CD4-positive, alpha-beta memory T cell (primary cell): ENCODE data around the gene ARHGAP45. TPM values are rescaled to one million over a fixed set of nuclear protein-coding genes. Genes with fewer than 3 reads are reported as not detected.
"Not testable (repeated sequence)": the region's sequence is repeated elsewhere in the genome, so short reads cannot be mapped to it uniquely, and the experiment has no call there.

Experiments
- CTCF ChIA-PET: fragments of 350-600 bp; sonication (Branson Sonifier 250); formaldehyde crosslinking; loops from one replicate; lab custom pipeline; 2021; ENCODE audit warnings: inconsistent platforms; ENCODE audit not compliant: partially characterized antibody; lab: Charles Lee
- POLR2A ChIA-PET: fragments of 350-600 bp; sonication (Branson Sonifier 250); formaldehyde crosslinking; loops from one replicate; lab custom pipeline; 2021; ENCODE audit not compliant: partially characterized antibody; lab: Charles Lee
- DNase-seq, 5 donors: peaks; one replicate each; pipeline versions ENCODE4 v3.0.0 to v3.0.0-alpha.2; 2020 to 2022; ENCODE audit warnings: mixed read lengths in 1 of 5
- H3K27ac ChIP-seq: one replicate; pipeline ENCODE4 v1.7.0; 2013; ENCODE audit warnings: low read depth, low read length
- H3K27me3 ChIP-seq: 2 replicates; pipeline ENCODE4 v1.7.0; 2013; ENCODE audit warnings: mild to moderate bottlenecking, low read length, moderate library complexity; ENCODE audit not compliant: insufficient read depth
- H3K36me3 ChIP-seq: 2 replicates; pipeline ENCODE4 v1.7.0; 2013; ENCODE audit warnings: mild to moderate bottlenecking, low read length, moderate library complexity; ENCODE audit not compliant: insufficient read depth
- H3K4me1 ChIP-seq: 2 replicates; pipeline ENCODE4 v1.7.0; 2013; ENCODE audit warnings: mild to moderate bottlenecking, low read length, moderate library complexity; ENCODE audit not compliant: insufficient read depth
- H3K4me3 ChIP-seq, 2 donors: one replicate each; pipeline ENCODE4 v1.7.0; 2013; ENCODE audit warnings: low read length in 2 of 2, mild to moderate bottlenecking in 1 of 2
- H3K9me3 ChIP-seq, 2 donors: one replicate each; pipeline ENCODE4 v1.7.0; 2013; ENCODE audit warnings: low read length in 2 of 2, control low read depth in 1 of 2; ENCODE audit not compliant: control insufficient read depth in 1 of 2
- H3K27ac Mint-ChIP-seq, 7 donors: one replicate each; pipeline ENCODE4 v1.8.0; 2020 to 2021; ENCODE audit warnings: mixed read lengths in 7 of 7, mild to moderate bottlenecking in 6 of 7, inconsistent platforms in 3 of 7, moderate library complexity in 3 of 7
- H3K27me3 Mint-ChIP-seq, 2 donors: one replicate each; pipeline ENCODE4 v1.8.0; 2020 to 2021; ENCODE audit warnings: mixed read lengths in 2 of 2
- H3K36me3 Mint-ChIP-seq, 2 donors: one replicate each; pipeline ENCODE4 v1.8.0; 2020 to 2021; ENCODE audit warnings: mixed read lengths in 2 of 2, inconsistent platforms in 1 of 2, mild to moderate bottlenecking in 1 of 2
- H3K4me1 Mint-ChIP-seq, 4 donors: one replicate each; pipeline ENCODE4 v1.8.0; 2020 to 2021; ENCODE audit warnings: mixed read lengths in 4 of 4, mild to moderate bottlenecking in 1 of 4
- H3K4me3 Mint-ChIP-seq, 8 donors: one replicate each; pipeline ENCODE4 v1.8.0; 2020 to 2021; ENCODE audit warnings: mixed read lengths in 8 of 8, mild to moderate bottlenecking in 7 of 8, moderate library complexity in 6 of 8, inconsistent platforms in 3 of 8
- H3K9me3 Mint-ChIP-seq, 8 donors: one replicate each; pipeline ENCODE4 v1.8.0; 2020 to 2021; ENCODE audit warnings: mixed read lengths in 8 of 8, mild to moderate bottlenecking in 5 of 8, inconsistent platforms in 3 of 8, moderate library complexity in 1 of 8
- intact Hi-C: fragments of 100-400 bp; cut with micrococcal nuclease; formaldehyde crosslinking; loops from one replicate; pipeline ENCODE4 v1.15.1; 2023
- polyA plus RNA-seq, 2 donors: library from polyadenylated mRNA; unstranded; fragments of 300-500 nt; fragmentation: Illumina TruSeq; gene quantifications; one replicate each; pipeline ENCODE4 v1.2.3, GENCODE V29; 2021
- total RNA-seq, 2 experiments: library from RNA; stranded (reverse); gene quantifications; one replicate each; pipeline ENCODE4 v1.2.3, GENCODE V29; 2021

The ARHGAP45 gene
- total and polyA plus RNA-seq, 4 experiments from 2014 or later = 222 to 836 (median 667) TPM

DNA sequence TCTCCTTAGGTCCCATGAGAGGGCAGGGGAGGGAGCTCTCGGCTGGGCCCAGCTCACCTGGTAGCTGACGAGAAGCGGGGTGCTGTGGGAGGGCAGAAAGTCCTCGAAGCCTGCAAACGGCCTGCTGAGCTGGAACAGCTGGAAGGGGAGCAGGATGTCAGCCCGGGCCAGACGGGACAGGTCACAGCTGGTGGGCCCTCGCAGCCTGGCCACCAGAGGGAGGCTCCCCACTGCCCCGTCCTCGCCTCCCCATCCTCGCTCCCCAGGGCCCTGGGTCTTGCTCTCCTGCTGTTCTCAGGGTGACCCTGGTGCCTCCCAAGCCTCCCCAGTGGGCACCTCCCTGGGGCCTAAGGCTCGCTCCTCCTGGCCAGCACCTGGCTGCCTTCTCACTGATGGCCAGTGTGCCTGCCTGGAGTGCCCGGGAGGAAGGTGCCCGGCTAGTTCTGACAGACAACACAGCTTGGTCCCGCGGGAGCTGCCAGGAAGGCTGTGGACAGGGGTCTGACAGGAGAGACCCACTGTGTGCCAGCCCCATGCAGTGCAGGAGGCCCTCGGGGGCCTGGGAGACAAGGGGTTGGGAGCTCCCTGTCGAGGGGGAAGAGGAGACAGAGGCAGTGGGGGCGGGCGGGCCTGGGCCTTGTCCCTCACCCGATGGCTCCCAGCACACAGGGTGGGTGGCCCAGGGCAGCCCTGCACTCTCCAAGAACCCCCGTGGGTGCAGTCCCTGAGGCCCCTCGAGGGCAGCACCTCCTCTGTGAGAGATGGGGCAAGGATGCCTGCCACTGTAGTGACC is 57.1 kb downstream of the ARHGAP45 start:
- no peaks in the 10 kb centered on the region for H3K27me3 Mint-ChIP-seq
- no peak overlapping the region for H3K4me3 Mint-ChIP-seq
- no peak overlapping the region for H3K27ac Mint-ChIP-seq
- peaks cover 0 to 7% (median 0%) of the 10 kb centered on the region in 4 donors for H3K4me1 Mint-ChIP-seq
- Histone ChIP-seq H3K27ac (no peak overlapping the region), H3K9me3 (no peaks in the 10 kb centered on the region), H3K4me3 (no peak overlapping the region), H3K4me1 (peaks cover 13% of the 10 kb centered on the region), H3K27me3 (no peaks in the 10 kb centered on the region), H3K36me3 (peaks cover 64% of the 10 kb centered on the region)
- POLR2A ChIA-PET = interaction anchor here (0.9 to 1.1 kb wide), 4 partner anchors 11 to 45 kb away, joined by 3 to 4 read pairs (median 3); no protein-coding TSS in a partner anchor
- CTCF ChIA-PET = interaction anchor here (1.2 to 1.7 kb wide), 2 partner anchors 10 to 11 kb away, joined by 4 to 7 read pairs; no protein-coding TSS in a partner anchor
- no peak for DNase-seq
- H3K36me3 Mint-ChIP-seq = peaks cover 17 to 32% of the 10 kb centered on the region in 2 donors
- no peaks in the 10 kb centered on the region for H3K9me3 Mint-ChIP-seq
- intact Hi-C loops = no loop called here

DNA sequence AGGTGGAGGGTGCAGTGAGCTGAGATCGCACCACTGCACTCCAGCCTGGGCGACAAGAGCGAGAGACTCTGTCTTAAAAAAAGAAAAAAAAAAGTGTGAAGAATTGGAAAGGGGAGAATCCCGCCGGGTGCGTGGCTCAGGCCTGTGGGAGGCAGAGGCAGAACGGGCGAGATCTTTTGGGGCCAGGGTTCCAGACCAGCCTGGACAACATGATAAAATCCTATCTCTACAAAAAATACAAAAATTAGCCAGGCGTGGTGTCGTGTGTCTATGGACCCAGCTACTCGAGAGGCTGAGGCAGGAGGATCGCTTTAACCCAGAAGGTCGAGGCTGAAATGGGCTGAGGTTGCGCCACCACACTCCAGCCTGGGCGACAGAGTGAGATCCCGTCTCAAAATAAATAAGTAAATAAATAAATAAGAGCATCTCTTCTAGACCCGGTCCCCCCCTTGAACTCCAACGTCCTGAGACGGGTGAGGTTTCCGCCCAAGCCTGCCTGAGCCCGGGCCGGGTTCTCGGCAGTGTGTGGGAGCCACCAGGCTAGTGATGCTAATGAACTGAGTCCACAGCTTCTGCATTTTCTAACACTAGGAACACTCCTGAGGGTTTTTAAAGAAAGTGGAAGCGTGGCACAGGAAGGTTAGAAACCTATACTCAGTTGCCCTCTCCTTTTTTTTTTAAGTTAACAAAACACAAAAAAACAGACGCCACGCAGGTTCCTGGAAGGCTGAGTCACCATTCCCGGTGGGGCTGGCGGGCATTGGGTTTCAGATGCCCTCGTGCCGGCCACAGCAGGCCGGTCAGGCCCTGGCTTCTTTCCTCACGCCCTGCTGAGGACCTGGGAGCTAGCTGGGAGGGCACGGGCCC is 58.9 kb downstream of the ARHGAP45 start:
- Histone ChIP-seq H3K4me1 (peaks cover 31% of the 10 kb centered on the region), H3K27ac (no peak overlapping the region), H3K36me3 (peaks cover 50% of the 10 kb centered on the region), H3K9me3 (no peaks in the 10 kb centered on the region), H3K4me3 (no peak overlapping the region), H3K27me3 (no peaks in the 10 kb centered on the region)
- Mint-ChIP-seq H3K36me3 (peaks cover 11 to 32% of the 10 kb centered on the region in 2 donors), H3K4me1 (peaks cover 3 to 24% (median 9%) of the 10 kb centered on the region in 4 donors), H3K27me3 (no peaks in the 10 kb centered on the region), H3K4me3 (no peak overlapping the region), H3K9me3 (peaks cover 0 to 1% (median 0%) of the 10 kb centered on the region in 8 donors), H3K27ac (peak overlapping the region in 1 of 7 donors; percentile 57)
- intact Hi-C loops = no loop called here
- ChIA-PET POLR2A (no interaction called here), CTCF (interaction anchor here (1.0 to 1.7 kb wide), 2 partner anchors 12 kb away, joined by 3 to 7 read pairs; no protein-coding TSS in a partner anchor)
- DNase-seq = no peak

- DNase-seq = no peak
- no peak overlapping the region for H3K27ac ChIP-seq
- Mint-ChIP-seq H3K27me3 (no peaks in the 10 kb centered on the region), H3K36me3 (peaks cover 4 to 24% of the 10 kb centered on the region in 2 donors), H3K4me3 (no peak overlapping the region), H3K9me3 (peaks cover 0 to 2% (median 0%) of the 10 kb centered on the region in 8 donors), H3K27ac (peak overlapping the region in 2 of 7 donors; percentile 73 to 87), H3K4me1 (peaks cover 3 to 25% (median 12%) of the 10 kb centered on the region in 4 donors)
- H3K4me1 ChIP-seq = peaks cover 34% of the 10 kb centered on the region
- POLR2A ChIA-PET = interaction anchor here (0.6 kb wide), 1 partner anchor 59 kb away, joined by 3 read pairs; no protein-coding TSS in a partner anchor
- H3K27me3 ChIP-seq = no peaks in the 10 kb centered on the region
- peaks cover 38% of the 10 kb centered on the region for H3K36me3 ChIP-seq
- H3K9me3 ChIP-seq = no peaks in the 10 kb centered on the region
- CTCF ChIA-PET = interaction anchor here (1.0 kb wide), 1 partner anchor 14 kb away, joined by 3 read pairs; no protein-coding TSS in a partner anchor
- intact Hi-C loops = no loop called here
- H3K4me3 ChIP-seq = no peak overlapping the region
These were observed 60.2 kb downstream of the ARHGAP45 start for GRCh38 chr19:1126984-1127760.

- ChIA-PET POLR2A (interaction anchor here (1.2 kb wide), 1 partner anchor 60 kb away, joined by 4 read pairs; no protein-coding TSS in a partner anchor), CTCF (interaction anchor here (0.8 to 1.1 kb wide), 2 partner anchors 50 to 66 kb away, joined by 3 to 4 read pairs; no protein-coding TSS in a partner anchor)
- H3K9me3 Mint-ChIP-seq = peaks cover 0 to 2% (median 0%) of the 10 kb centered on the region in 8 donors
- H3K36me3 Mint-ChIP-seq = peaks cover 0 to 21% of the 10 kb centered on the region in 2 donors
- intact Hi-C loops = no loop called here
- no peaks in the 10 kb centered on the region for H3K27me3 Mint-ChIP-seq
- H3K36me3 ChIP-seq = peaks cover 34% of the 10 kb centered on the region
- H3K4me1 ChIP-seq = peaks cover 43% of the 10 kb centered on the region
- no peaks in the 10 kb centered on the region for H3K27me3 ChIP-seq
- no peaks in the 10 kb centered on the region for H3K9me3 ChIP-seq
- no peak for DNase-seq
- peaks cover 3 to 25% (median 14%) of the 10 kb centered on the region in 4 donors for H3K4me1 Mint-ChIP-seq
- H3K4me3 Mint-ChIP-seq = no peak overlapping the region
- no peak overlapping the region for H3K4me3 ChIP-seq
- no peak overlapping the region for H3K27ac ChIP-seq
- H3K27ac Mint-ChIP-seq = peak overlapping the region in 1 of 7 donors; percentile 57
These were observed 61.1 kb downstream of the ARHGAP45 start for GRCh38 chr19:1128106-1128505.

DNA sequence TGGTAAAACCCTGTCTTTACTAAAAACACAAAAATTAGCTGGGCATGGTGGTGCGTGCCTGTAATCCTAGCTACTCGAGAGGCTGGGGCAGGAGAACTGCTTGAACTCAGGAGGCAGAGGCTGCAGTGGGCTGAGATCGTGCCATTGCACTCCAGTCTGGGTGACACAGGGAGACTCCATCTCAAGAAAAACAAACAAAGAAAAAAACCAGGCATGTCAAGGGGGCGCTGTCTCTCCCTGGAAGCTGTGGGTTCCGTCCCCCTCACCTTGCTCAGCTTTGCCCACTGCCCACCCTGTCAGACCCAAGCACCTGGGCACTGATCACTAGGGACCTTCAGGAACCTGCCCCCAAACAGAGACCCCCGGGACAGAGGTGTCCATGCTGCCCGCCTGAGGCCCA is 62.1 kb downstream of the ARHGAP45 start:
- Mint-ChIP-seq H3K4me3 (peak overlapping the region in 2 of 8 donors; percentile 17 to 39), H3K27ac (peak overlapping the region in 5 of 7 donors; percentile 22 to 79 (median 42)), H3K4me1 (peaks cover 6 to 32% (median 20%) of the 10 kb centered on the region in 4 donors), H3K36me3 (peaks cover 0 to 24% of the 10 kb centered on the region in 2 donors)
- intact Hi-C loops, H3K9me3 ChIP-seq, H3K27me3 ChIP-seq, H3K9me3 Mint-ChIP-seq, H3K4me3 ChIP-seq, H3K27me3 Mint-ChIP-seq, DNase-seq: not testable (repeated sequence)
- peaks cover 51% of the 10 kb centered on the region for H3K4me1 ChIP-seq
- H3K36me3 ChIP-seq = peaks cover 24% of the 10 kb centered on the region
- H3K27ac ChIP-seq = peak overlapping the region; percentile 90
- POLR2A ChIA-PET = interaction anchor here (0.6 to 4.0 kb wide), 5 partner anchors 17 to 1656 kb away, joined by 3 to 42 read pairs (median 4); partner anchors contain the start of genes GPX4 and THOP1
- CTCF ChIA-PET = interaction anchor here (0.8 to 2.2 kb wide), 3 partner anchors 17 to 65 kb away, joined by 3 to 5 read pairs (median 4); no protein-coding TSS in a partner anchor

- H3K4me1 ChIP-seq = peaks cover 55% of the 10 kb centered on the region
- H3K9me3 ChIP-seq = no peaks in the 10 kb centered on the region
- Mint-ChIP-seq H3K9me3 (peaks cover 0 to 2% (median 0%) of the 10 kb centered on the region in 8 donors), H3K4me3 (peak overlapping the region in 3 of 8 donors; percentile 8 to 88 (median 65)), H3K27me3 (no peaks in the 10 kb centered on the region), H3K36me3 (peaks cover 0 to 24% of the 10 kb centered on the region in 2 donors), H3K27ac (peak overlapping the region in 5 of 7 donors; percentile 4 to 95 (median 72)), H3K4me1 (peaks cover 6 to 35% (median 20%) of the 10 kb centered on the region in 4 donors)
- ChIA-PET POLR2A (interaction anchor here (0.8 to 4.7 kb wide), 5 partner anchors 16 to 63 kb away, joined by 3 to 42 read pairs (median 5); partner anchors contain the start of genes ARHGAP45 and GPX4), CTCF (interaction anchor here (2.2 kb wide), 1 partner anchor 18 kb away, joined by 5 read pairs; no protein-coding TSS in a partner anchor)
- H3K27ac ChIP-seq = peak overlapping the region; percentile 90
- no peaks in the 10 kb centered on the region for H3K27me3 ChIP-seq
- no peak for DNase-seq
- intact Hi-C loops = no loop called here
- H3K36me3 ChIP-seq = peaks cover 20% of the 10 kb centered on the region
- H3K4me3 ChIP-seq = no peak overlapping the region
These were observed 62.6 kb downstream of the ARHGAP45 start for GRCh38 chr19:1129535-1129934.
